ENCODE measurements around the gene C6orf132. TPM values are rescaled to one million over a fixed set of nuclear protein-coding genes. Genes with fewer than 3 reads are reported as not detected.
A peak's percentile ranks its signal among the peaks of the same experiment; 100 is the strongest.
"Not testable (repeated sequence)": the region's sequence is repeated elsewhere in the genome, so short reads cannot be mapped to it uniquely, and the experiment has no call there.

The C6orf132 gene
- total RNA-seq, 1 donor from 2014 or later = 1.4 TPM

DNA sequence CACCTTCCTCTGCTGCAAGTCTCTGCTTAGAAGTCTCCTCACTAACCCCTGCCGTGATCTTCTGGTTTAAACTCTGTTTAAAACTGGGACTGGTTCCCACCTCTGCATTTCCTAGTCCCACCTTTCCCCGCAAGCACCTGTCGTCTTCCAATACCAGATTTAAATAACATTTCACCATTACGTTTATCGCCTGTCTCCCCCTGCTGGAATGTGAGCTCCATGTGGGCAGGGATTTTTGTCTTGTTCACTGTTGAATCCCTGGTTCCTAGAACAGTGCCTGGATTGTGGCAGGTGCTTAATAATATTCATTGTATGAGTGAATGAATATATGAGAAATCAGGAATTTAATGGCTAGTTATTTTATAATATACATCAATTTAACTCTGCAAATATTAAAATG lies 33.4 kb upstream of the C6orf132 start:
- no peaks in the 10 kb centered on the region for H3K36me3 ChIP-seq

DNA sequence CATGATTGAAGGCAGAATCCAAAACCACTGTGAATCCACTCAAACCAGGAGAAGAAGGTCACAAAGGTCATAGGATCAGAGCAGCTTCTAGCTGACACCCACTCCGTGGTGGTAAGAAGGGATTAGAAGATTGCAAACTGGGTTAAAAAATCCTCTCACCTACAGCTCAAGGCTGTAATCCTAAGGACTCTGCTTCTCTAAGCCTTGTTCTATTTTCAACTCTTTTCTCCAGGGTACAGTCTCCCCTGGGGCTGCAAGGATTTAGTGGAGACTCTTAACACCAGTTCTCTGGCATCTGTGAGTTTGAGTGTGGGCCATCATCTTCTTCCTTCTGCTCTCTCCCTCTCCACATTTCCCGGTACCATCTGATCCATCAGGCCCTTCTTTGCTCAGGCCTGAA lies 30.7 kb upstream of the C6orf132 start, which contains the start of gene GUCA1A:
Gene GUCA1A, plus strand, starts transcription at position 264 of the 400 bp plus-strand sequence. CDS start 250 bp downstream, outside the sequence.
- Histone ChIP-seq H3K27me3 (ENCODE audit: low read depth) (peaks cover 6% of the 10 kb centered on the region), H3K4me1 (no peaks in the 10 kb centered on the region), H3K27ac (replicated peaks) (no peak within 1 kb of the TSS), H3K4me3 (no peak within 1 kb of the TSS), H3K9me3 (replicated peaks) (no peaks in the 10 kb centered on the region), H3K36me3 (no peaks in the 10 kb centered on the region)
- no peak for DNase-seq
- intact Hi-C loops (cut with micrococcal nuclease) = no loop called here
- TF ChIP-seq, protein P1, sequence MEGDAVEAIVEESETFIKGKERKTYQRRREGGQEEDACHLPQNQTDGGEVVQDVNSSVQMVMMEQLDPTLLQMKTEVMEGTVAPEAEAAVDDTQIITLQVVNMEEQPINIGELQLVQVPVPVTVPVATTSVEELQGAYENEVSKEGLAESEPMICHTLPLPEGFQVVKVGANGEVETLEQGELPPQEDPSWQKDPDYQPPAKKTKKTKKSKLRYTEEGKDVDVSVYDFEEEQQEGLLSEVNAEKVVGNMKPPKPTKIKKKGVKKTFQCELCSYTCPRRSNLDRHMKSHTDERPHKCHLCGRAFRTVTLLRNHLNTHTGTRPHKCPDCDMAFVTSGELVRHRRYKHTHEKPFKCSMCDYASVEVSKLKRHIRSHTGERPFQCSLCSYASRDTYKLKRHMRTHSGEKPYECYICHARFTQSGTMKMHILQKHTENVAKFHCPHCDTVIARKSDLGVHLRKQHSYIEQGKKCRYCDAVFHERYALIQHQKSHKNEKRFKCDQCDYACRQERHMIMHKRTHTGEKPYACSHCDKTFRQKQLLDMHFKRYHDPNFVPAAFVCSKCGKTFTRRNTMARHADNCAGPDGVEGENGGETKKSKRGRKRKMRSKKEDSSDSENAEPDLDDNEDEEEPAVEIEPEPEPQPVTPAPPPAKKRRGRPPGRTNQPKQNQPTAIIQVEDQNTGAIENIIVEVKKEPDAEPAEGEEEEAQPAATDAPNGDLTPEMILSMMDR (IDR thresholded peaks at IDR 0.05; ENCODE audit: borderline replicate concordance) = no peak

More for the DNA sequence above, 33.4 kb upstream of the C6orf132 start:
- H3K27me3 ChIP-seq (ENCODE audit: low read depth) = peaks cover 23% of the 10 kb centered on the region
- H3K4me1 ChIP-seq = no peaks in the 10 kb centered on the region
- no peak for DNase-seq
- TF ChIP-seq, protein P1 (IDR thresholded peaks at IDR 0.05; ENCODE audit: borderline replicate concordance) = no peak
- H3K27ac ChIP-seq (replicated peaks) = no peak overlapping the region
- H3K4me3 ChIP-seq = no peak overlapping the region
- intact Hi-C loops (cut with micrococcal nuclease) = no loop called here
- H3K9me3 ChIP-seq (replicated peaks) = no peaks in the 10 kb centered on the region

DNA sequence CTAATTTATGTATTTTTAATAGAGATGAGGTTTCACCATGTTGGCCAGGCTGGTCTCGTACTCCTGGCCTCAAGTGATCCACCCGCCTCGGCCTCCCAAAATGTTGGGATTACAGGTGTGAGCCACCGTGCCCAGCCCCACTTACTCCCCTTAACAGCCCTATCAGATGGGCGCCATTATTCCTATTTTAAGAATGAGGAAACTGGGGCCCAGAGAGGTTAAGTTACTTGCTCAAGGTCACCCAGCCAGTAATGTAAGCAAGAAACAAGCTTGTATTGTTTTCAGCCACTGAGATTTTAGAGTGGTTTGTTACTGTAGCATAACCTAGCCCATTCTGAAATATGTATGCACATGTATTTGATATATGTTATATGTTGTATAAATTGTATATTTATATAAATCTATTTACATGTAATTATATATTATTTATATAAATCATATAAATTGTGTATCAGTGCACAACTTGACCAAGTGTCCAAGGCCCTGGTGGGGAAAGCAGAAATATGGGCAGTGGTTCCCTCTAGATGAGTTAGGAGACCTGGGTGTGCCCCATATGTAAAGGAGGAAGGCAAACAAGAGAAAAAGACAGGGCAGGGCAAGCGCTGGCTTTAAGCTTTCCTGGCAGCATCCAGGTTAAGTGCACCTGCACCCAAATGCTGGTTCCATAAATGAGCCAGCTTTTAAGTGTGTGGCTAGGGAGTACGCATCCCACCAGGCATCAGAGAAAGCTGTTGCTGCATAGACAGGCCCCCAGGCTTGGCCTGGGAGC lies 29.6 kb upstream of the C6orf132 start:
- TF ChIP-seq, protein P1 (IDR thresholded peaks at IDR 0.05; ENCODE audit: borderline replicate concordance) = no peak
- Histone ChIP-seq H3K27ac (replicated peaks) (no peak overlapping the region), H3K27me3 (ENCODE audit: low read depth) (no peaks in the 10 kb centered on the region), H3K9me3 (replicated peaks) (no peaks in the 10 kb centered on the region), H3K4me3 (no peak overlapping the region), H3K4me1 (no peaks in the 10 kb centered on the region), H3K36me3 (no peaks in the 10 kb centered on the region)
- DNase-seq = no peak
- intact Hi-C loops (cut with micrococcal nuclease) = no loop called here

DNA sequence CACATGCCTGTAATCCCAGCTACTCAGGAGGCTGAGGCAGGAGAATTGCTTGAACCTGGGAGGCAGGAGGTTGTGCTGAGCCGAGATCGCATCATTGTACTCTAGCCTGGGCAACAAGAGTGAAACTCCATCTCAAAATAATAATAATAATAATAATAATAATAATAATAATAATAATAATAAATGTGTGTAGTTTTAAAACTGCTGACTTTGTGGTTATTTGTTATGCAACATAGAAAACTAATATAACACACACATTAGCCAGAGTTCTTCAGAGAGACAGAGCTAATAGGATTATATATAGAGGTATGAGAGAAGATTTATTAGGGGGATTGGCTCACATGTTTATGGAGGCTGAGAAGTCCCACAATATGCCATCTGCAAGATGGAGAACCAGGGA lies 27.4 kb upstream of the C6orf132 start:
- H3K27me3 ChIP-seq (ENCODE audit: low read depth); H3K4me3 ChIP-seq; H3K9me3 ChIP-seq (replicated peaks); H3K36me3 ChIP-seq; intact Hi-C loops (cut with micrococcal nuclease); H3K27ac ChIP-seq (replicated peaks); DNase-seq; H3K4me1 ChIP-seq: not testable (repeated sequence)

DNA sequence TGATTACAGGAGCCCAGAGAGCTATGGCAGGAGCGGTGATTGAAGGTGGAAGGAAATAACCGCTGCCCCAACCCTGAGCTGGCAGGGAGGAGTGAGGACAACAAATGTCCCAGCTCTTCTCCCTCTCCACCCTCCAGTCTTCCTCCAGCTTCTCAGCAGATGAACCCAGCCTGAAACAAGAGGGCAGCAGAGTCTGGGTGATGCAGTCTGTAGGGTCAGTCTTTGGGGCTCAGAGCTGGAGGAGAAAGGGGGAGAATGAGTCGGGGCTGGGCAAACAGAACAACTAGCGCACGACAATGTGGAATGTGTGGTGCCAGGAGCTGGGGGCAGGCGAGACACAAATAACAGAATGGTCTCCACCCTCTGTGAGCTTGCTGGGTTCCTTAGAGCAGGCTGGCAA lies 26.2 kb upstream of the C6orf132 start:
- H3K27ac ChIP-seq (replicated peaks) = no peak overlapping the region
- intact Hi-C loops (cut with micrococcal nuclease) = no loop called here
- DNase-seq = no peak
- H3K4me3 ChIP-seq = no peak overlapping the region
- H3K36me3 ChIP-seq = no peaks in the 10 kb centered on the region
- H3K27me3 ChIP-seq (ENCODE audit: low read depth) = no peaks in the 10 kb centered on the region
- H3K9me3 ChIP-seq (replicated peaks) = no peaks in the 10 kb centered on the region
- TF ChIP-seq, protein P1 (IDR thresholded peaks at IDR 0.05; ENCODE audit: borderline replicate concordance) = no peak
- H3K4me1 ChIP-seq = no peaks in the 10 kb centered on the region

DNA sequence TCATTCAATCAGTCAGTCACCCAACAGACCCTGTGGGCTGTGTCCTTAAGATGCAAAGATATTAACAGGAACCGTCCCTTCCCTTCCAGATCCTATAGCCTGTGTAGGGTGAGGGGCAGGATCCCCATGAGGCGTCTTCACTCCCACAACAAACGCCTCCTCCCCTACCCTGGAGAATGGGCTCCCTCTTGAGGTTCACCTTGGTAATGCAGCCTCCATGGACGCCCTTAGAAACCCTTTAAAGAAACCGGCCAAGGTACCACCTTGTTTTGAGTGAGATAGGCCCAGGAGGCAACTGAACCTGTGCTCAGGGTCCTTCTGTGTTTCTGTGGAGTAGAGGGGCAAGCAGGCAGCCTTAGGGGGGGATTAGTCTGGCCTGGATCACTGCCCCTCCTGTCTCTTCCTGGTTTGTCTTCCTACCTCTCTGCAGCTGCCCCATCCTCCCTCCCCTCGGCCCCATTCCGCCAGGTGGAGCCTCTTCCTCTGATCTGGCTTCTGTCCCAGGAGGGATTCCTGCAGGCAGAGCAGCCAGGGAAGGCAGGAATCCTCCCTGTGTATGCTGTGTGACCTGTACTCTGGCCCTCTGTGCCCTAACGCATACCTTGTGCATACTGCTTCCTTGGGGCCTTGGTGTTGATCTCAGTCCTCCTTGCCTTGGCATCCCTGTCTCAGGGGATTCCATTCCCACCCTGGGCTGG lies 24.2 kb upstream of the C6orf132 start:
- Histone ChIP-seq H3K27ac (replicated peaks) (no peak overlapping the region), H3K36me3 (no peaks in the 10 kb centered on the region), H3K9me3 (replicated peaks) (no peaks in the 10 kb centered on the region), H3K4me3 (no peak overlapping the region), H3K27me3 (ENCODE audit: low read depth) (no peaks in the 10 kb centered on the region), H3K4me1 (no peaks in the 10 kb centered on the region)
- peak; percentile 44 for DNase-seq
- TF ChIP-seq, protein P1 (IDR thresholded peaks at IDR 0.05; ENCODE audit: borderline replicate concordance) = peak; percentile 96
- intact Hi-C loops (cut with micrococcal nuclease) = loop anchor here (2.0 kb wide), 1 partner anchor 92 kb away; no protein-coding TSS in a partner anchor
